GM12878 (cell line): ENCODE results near the gene FAM237B. TPM values are rescaled to one million over a fixed set of nuclear protein-coding genes. Genes with fewer than 3 reads are reported as not detected.

ENCODE experiments used
- ATAC-seq: fragments of 200-7000 bp; cut with Tn5 transposase; 3 replicates; pipeline ENCODE4 v1.9.1; 2020; ENCODE audit warnings: mild to moderate bottlenecking, moderate library complexity
- BruUV-seq: library from RNA; stranded (reverse); fragments of 400-500 nt; replicated peaks from 2 replicates; lab custom pipeline; 2021; lab: Mats Ljungman, UMichigan
- CTCF ChIA-PET: fragments of 300-600 bp; sonication (Branson Sonifier 250); formaldehyde crosslinking; extraction: SDS; loops from one replicate; lab custom pipeline; 2021; ENCODE audit warnings: inconsistent platforms; lab: Yijun Ruan, JAX
- POLR2A ChIA-PET: fragments of 350-600 bp; formaldehyde crosslinking; extraction: SDS; loops from one replicate; lab custom pipeline; 2021; ENCODE audit warnings: inconsistent platforms; lab: Charles Lee
- RAD21 ChIA-PET: fragments of 300-600 bp; sonication (Branson Sonifier 250); formaldehyde crosslinking; loops from one replicate; lab custom pipeline; 2023; ENCODE audit warnings: antibody characterized with exemption; ENCODE audit not compliant: unreplicated experiment; lab: Charles Lee
- SMC1A ChIA-PET: fragments of 300-600 bp; sonication (Branson Sonifier 250); formaldehyde crosslinking; loops from one replicate; lab custom pipeline; 2023; ENCODE audit not compliant: unreplicated experiment, uncharacterized antibody; lab: Charles Lee
- DNase-seq: peaks from one replicate; pipeline ENCODE4 v3.0.0-alpha.2; 2011; ENCODE audit warnings: low read depth, low spot score
- FAIRE-seq: peaks from 3 replicates; lab custom pipeline; 2011; peaks lifted over from hg19 to GRCh38; lab: Jason Lieb, UNC
- H2AFZ ChIP-seq: 2 replicates; pipeline ENCODE4 v1.6.0; 2011; ENCODE audit warnings: low read depth, low read length, control low read depth; ENCODE audit not compliant: control insufficient read depth
- H3K27ac ChIP-seq: 2 replicates; pipeline ENCODE4 v1.5.1; 2011; ENCODE audit warnings: control low read depth; ENCODE audit not compliant: control insufficient read depth, insufficient read depth
- H3K27me3 ChIP-seq, 2 experiments: replicated peaks in 1 of 2; 2 replicates each; pipeline versions ENCODE4 v1.6.0 to v1.6.1; 2011; ENCODE audit warnings: low read length in 1 of 2; ENCODE audit not compliant: control insufficient read depth in 2 of 2, insufficient read depth in 2 of 2
- H3K36me3 ChIP-seq, 2 experiments: 2 replicates each; pipeline ENCODE4 v1.5.1; 2011; ENCODE audit warnings: low read length in 1 of 2; ENCODE audit not compliant: control insufficient read depth in 2 of 2, insufficient read depth in 2 of 2
- H3K4me1 ChIP-seq: 2 replicates; pipeline ENCODE4 v1.6.1; 2011; ENCODE audit warnings: mild to moderate bottlenecking, low read length, moderate library complexity, mixed read lengths; ENCODE audit not compliant: control insufficient read depth, insufficient read depth
- H3K4me2 ChIP-seq: 2 replicates; pipeline ENCODE4 v1.6.0; 2011; ENCODE audit warnings: control low read depth; ENCODE audit not compliant: control insufficient read depth, insufficient read depth
- H3K4me3 ChIP-seq: fragments of 200-600 bp; sonication (generic); 2 replicates; pipeline ENCODE4 v1.5.1; 2016
- H3K79me2 ChIP-seq: 2 replicates; pipeline ENCODE4 v1.6.0; 2011; ENCODE audit warnings: low read length; ENCODE audit not compliant: control insufficient read depth, insufficient read depth
- H3K9ac ChIP-seq: 2 replicates; pipeline ENCODE4 v1.8.0; 2011; ENCODE audit warnings: low read length, control low read depth, mixed read lengths; ENCODE audit not compliant: control insufficient read depth, insufficient read depth
- H3K9me3 ChIP-seq: replicated peaks from 3 replicates; pipeline ENCODE4 v1.5.1; 2011; ENCODE audit warnings: mild to moderate bottlenecking, low read length; ENCODE audit not compliant: control insufficient read depth, insufficient read depth
- H4K20me1 ChIP-seq: 2 replicates; pipeline ENCODE4 v1.6.0; 2011; ENCODE audit not compliant: control insufficient read depth, insufficient read depth
- E2F8 ChIP-seq: fragments of 450-650 bp; IDR thresholded peaks from 2 replicates; pipeline ENCODE4 v1.6.1; 2018; ENCODE audit warnings: mild to moderate bottlenecking, low read depth, moderate library complexity; ENCODE audit not compliant: partially characterized antibody
- KDM1A ChIP-seq: fragments of 200-600 bp; sonication (generic); IDR thresholded peaks from 2 replicates; pipeline ENCODE4 v1.6.1; 2016; ENCODE audit warnings: borderline replicate concordance
- PRDM15 ChIP-seq: fragments of 450-650 bp; formaldehyde crosslinking; IDR thresholded peaks from 2 replicates; pipeline ENCODE4 v1.4.0; 2020; ENCODE audit warnings: mild to moderate bottlenecking, moderate library complexity
- TARDBP ChIP-seq: IDR thresholded peaks from 2 replicates; pipeline ENCODE4 v1.6.1; 2016; ENCODE audit warnings: borderline replicate concordance
- TBL1XR1 ChIP-seq: IDR thresholded peaks from 2 replicates; pipeline ENCODE4 v1.6.1; 2012; ENCODE audit warnings: low read depth, low read length, improper control_type of control experiment
- TCF3 ChIP-seq: IDR thresholded peaks from 2 replicates; pipeline ENCODE4 v1.6.1; 2012; ENCODE audit warnings: low read depth, mild to moderate bottlenecking, low read length, borderline replicate concordance; ENCODE audit not compliant: insufficient read depth
- in situ Hi-C: fragments of 300-500 bp; cut with MboI; formaldehyde crosslinking; loops from 9 replicates; pipeline ENCODE4 v1.14.3; 2018; ENCODE audit warnings: mixed read lengths
- intact Hi-C: fragments of 100-400 bp; cut with micrococcal nuclease; formaldehyde crosslinking; loops from one replicate; pipeline ENCODE4 v1.14.2; 2022; ENCODE audit not compliant: unreplicated experiment
- polyA plus RNA-seq, 11 experiments: library from polyadenylated mRNA; depleted of rRNA in 4 of 11; unstranded in 6 of 11; stranded (reverse) in 5 of 11; fragments of >200 nt; fragmentation: Nextera tagmentation in 4 of 11; fragmentation: Illumina TruSeq in 1 of 11; extraction: Ambion mirVana in 4 of 11; extraction: Trizol in 1 of 11; gene quantifications; 1 replicate in 1 of 11; 2 replicates in 10 of 11; pipeline versions ENCODE4 v1.2.1 to v1.2.3, GENCODE V29; 2011 to 2016; ENCODE audit warnings: inconsistent platforms in 2 of 11, missing spikeins in 2 of 11, low read depth in 1 of 11
- total RNA-seq, 4 experiments: library from RNA; depleted of rRNA in 3 of 4; stranded (reverse); fragments of >200 nt in 3 of 4; fragmentation: Illumina TruSeq in 1 of 4; extraction: Trizol in 1 of 4; gene quantifications; 2 replicates each; pipeline versions ENCODE4 v1.2.1 to v1.2.3, GENCODE V29; 2013 to 2021

Gene FAM237B
- total and polyA plus RNA-seq, 10 of the 15 experiments (the other 5 are each of a cell fraction or from before 2014, with no cell fraction given): not detected

DNA sequence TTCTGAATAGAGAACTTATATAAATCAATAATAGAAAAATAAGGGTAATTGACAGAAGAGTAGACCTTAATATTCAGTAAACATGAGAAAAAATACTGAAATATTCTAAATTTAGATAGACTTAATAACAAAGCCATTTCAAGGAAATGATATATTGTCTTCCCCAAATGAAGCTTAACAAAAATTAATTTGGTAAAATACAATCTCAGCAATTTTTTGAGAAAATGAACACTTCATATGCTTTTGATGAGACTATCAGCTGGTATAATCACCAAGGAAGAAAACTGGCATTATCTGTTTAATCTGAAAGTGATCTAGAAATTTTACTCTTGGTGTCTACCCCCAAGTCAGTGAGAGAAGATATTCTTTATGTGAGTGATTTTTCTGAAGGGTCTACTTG, 1.7 kb upstream of the FAM237B start:
- Histone ChIP-seq H3K4me3 (no peak overlapping the region), H2AFZ (no peak overlapping the region), H4K20me1 (no peaks in the 10 kb centered on the region), H3K27ac (no peak overlapping the region), H3K9me3 (no peaks in the 10 kb centered on the region), H3K27me3 (peaks cover 10 to 16% of the 10 kb centered on the region in 2 experiments; a peak in 3 of 4 replicates), H3K4me2 (no peak overlapping the region), H3K79me2 (no peaks in the 10 kb centered on the region), H3K36me3 (no peaks in the 10 kb centered on the region), H3K4me1 (no peaks in the 10 kb centered on the region), H3K9ac (no peak overlapping the region)
- BruUV-seq: no TSS peak
- no peak for ATAC-seq
- SMC1A ChIA-PET: interaction anchor here (1.4 to 3.0 kb wide), 2 partner anchors 10 to 13 kb away, joined by 3 to 12 read pairs; no protein-coding TSS in a partner anchor
- RAD21 ChIA-PET: no interaction called here
- POLR2A ChIA-PET: no interaction called here
- intact Hi-C loops: no loop called here
- TF ChIP-seq TBL1XR1: no peak
- TF ChIP-seq E2F8: no peak
- no peak for TF ChIP-seq PRDM15 (CRISPR knock-in tag)
- no peak for TF ChIP-seq KDM1A
- no peak for TF ChIP-seq TCF3
- TF ChIP-seq TARDBP: no peak
- in situ Hi-C loops: no loop called here
- FAIRE-seq: no peak
- CTCF ChIA-PET: interaction anchor here (1.2 kb wide), 2 partner anchors 10 to 25 kb away, joined by 4 to 7 read pairs; no protein-coding TSS in a partner anchor
- DNase-seq: no peak
